PC-9 (cell line): ENCODE measurements around the gene MMAB.

Experiments
- EZH2 ChIP-seq: fragments of 200-600 bp; sonication (generic); IDR thresholded peaks from 2 replicates; pipeline ENCODE4 v1.8.0; 2017; ENCODE audit warnings: antibody characterized with exemption, low read depth
- TF ChIP-seq, protein P1 (sequence below): fragments of 200-600 bp; sonication (generic); conservative IDR thresholded peaks from 2 replicates; pipeline ENCODE4 v1.6.1; 2017; ENCODE audit warnings: mixed run types, antibody characterized with exemption, mild to moderate bottlenecking, moderate library complexity

GRCh38 chr12:109621901-109622364 lies 48.6 kb upstream of the MMAB start:
- TF ChIP-seq, protein P1, sequence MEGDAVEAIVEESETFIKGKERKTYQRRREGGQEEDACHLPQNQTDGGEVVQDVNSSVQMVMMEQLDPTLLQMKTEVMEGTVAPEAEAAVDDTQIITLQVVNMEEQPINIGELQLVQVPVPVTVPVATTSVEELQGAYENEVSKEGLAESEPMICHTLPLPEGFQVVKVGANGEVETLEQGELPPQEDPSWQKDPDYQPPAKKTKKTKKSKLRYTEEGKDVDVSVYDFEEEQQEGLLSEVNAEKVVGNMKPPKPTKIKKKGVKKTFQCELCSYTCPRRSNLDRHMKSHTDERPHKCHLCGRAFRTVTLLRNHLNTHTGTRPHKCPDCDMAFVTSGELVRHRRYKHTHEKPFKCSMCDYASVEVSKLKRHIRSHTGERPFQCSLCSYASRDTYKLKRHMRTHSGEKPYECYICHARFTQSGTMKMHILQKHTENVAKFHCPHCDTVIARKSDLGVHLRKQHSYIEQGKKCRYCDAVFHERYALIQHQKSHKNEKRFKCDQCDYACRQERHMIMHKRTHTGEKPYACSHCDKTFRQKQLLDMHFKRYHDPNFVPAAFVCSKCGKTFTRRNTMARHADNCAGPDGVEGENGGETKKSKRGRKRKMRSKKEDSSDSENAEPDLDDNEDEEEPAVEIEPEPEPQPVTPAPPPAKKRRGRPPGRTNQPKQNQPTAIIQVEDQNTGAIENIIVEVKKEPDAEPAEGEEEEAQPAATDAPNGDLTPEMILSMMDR, result no peak
- no peak for TF ChIP-seq EZH2
